ENCODE measurements around the gene NT5DC1. TPM values are rescaled to one million over a fixed set of nuclear protein-coding genes. Genes with fewer than 3 reads are reported as not detected.

Gene NT5DC1
- polyA plus RNA-seq, 2 of the 4 experiments (the other 2 are of a cell fraction) = 26.9 to 31.5 TPM

GRCh38 chr6:116291701-116292396, 191.2 kb downstream of the NT5DC1 start:
- TF ChIP-seq NR3C1 (IDR thresholded peaks at IDR 0.05) (no peak), SMC3 (IDR thresholded peaks at IDR 0.05) (no peak), ESRRA (IDR thresholded peaks at IDR 0.05; ENCODE audit: borderline replicate concordance, low read length) (no peak), HES2 (IDR thresholded peaks at IDR 0.05) (no peak), MYC (IDR thresholded peaks at IDR 0.05; ENCODE audit: borderline replicate concordance, low read length) (no peak), EHMT2 (IDR thresholded peaks at IDR 0.05; ENCODE audit: low read depth) (no peak), EHF (CRISPR knock-in tag; IDR thresholded peaks at IDR 0.05) (no peak), FOSB (CRISPR knock-in tag; IDR thresholded peaks at IDR 0.05) (no peak), HMGXB4 (CRISPR knock-in tag; IDR thresholded peaks at IDR 0.05; ENCODE audit: borderline replicate concordance) (no peak), HOXB13 (CRISPR knock-in tag; IDR thresholded peaks at IDR 0.05; ENCODE audit: low read depth) (no peak), KDM5A (IDR thresholded peaks at IDR 0.05) (no peak), REST (IDR thresholded peaks at IDR 0.05) (no peak), RNF2 (IDR thresholded peaks at IDR 0.05; ENCODE audit: borderline replicate concordance, low read depth) (no peak), CHD2 (IDR thresholded peaks at IDR 0.05; ENCODE audit: low read length, partially characterized antibody) (no peak), PBX3 (IDR thresholded peaks at IDR 0.05) (no peak)
- no peak for DNase-seq (ENCODE audit: low read depth in 1 of 2, low spot score in 1 of 2)
- Histone ChIP-seq H3K27ac (no peak overlapping the region), H3K9me3 (no peaks in the 10 kb centered on the region), H3K4me2 (no peak overlapping the region), H3K4me3 (no peak overlapping the region), H3K4me1 (no peaks in the 10 kb centered on the region)
- CTCF ChIA-PET = interaction anchor here (1.0 to 1.7 kb wide), 4 partner anchors 23 to 269 kb away, joined by 3 to 5 read pairs (median 4); no protein-coding TSS in a partner anchor
- no peak for ATAC-seq
- POLR2A ChIA-PET = no interaction called here
- 77% methylated on average over 4 of the region's 4 CpGs for WGBS (ENCODE audit: missing lambda C conversion rate)
- no peak for FAIRE-seq

GRCh38 chr6:116292553-116292952, 191.9 kb downstream of the NT5DC1 start:
- Histone ChIP-seq H3K4me1 (no peaks in the 10 kb centered on the region), H3K27ac (no peak overlapping the region), H3K4me3 (no peak overlapping the region), H3K4me2 (no peak overlapping the region), H3K9me3 (no peaks in the 10 kb centered on the region)
- 90% methylated on average over 1 of the region's 1 CpG for WGBS (ENCODE audit: missing lambda C conversion rate)
- no peak for TF ChIP-seq BHLHE40 (IDR thresholded peaks at IDR 0.05; ENCODE audit: low read depth, low read length)
- no peak for TF ChIP-seq HMGXB4 (CRISPR knock-in tag; IDR thresholded peaks at IDR 0.05; ENCODE audit: borderline replicate concordance)
- TF ChIP-seq RARB (CRISPR knock-in tag; IDR thresholded peaks at IDR 0.05) = no peak
- no peak for TF ChIP-seq USF2 (IDR thresholded peaks at IDR 0.05)
- no peak for TF ChIP-seq EHMT2 (IDR thresholded peaks at IDR 0.05; ENCODE audit: low read depth)
- ChIA-PET POLR2A (interaction anchor here (1.1 kb wide), 1 partner anchor 79 kb away, joined by 3 read pairs; no protein-coding TSS in a partner anchor), CTCF (interaction anchor here (1.2 to 1.7 kb wide), 3 partner anchors 24 to 269 kb away, joined by 3 to 5 read pairs (median 4); no protein-coding TSS in a partner anchor)
- FAIRE-seq (no peak), ATAC-seq (no peak), DNase-seq (ENCODE audit: low read depth in 1 of 2, low spot score in 1 of 2) (no peak)

Measured in A549 (cell line).